B cell (primary cell): ENCODE data around the gene LCP1.

Source experiments
- CTCF ChIP-seq: fragments of 200-600 bp; IDR thresholded peaks from one replicate; pipeline ENCODE4 v1.8.0; 2022; ENCODE audit warnings: antibody characterized with exemption, mild to moderate bottlenecking
- EZH2 ChIP-seq: IDR thresholded peaks from 2 replicates; pipeline ENCODE4 v1.6.1; 2012; ENCODE audit warnings: borderline replicate concordance, low read depth, mild to moderate bottlenecking, moderate library complexity, low read length; ENCODE audit not compliant: insufficient read depth, poor library complexity, severe bottlenecking

- TF ChIP-seq CTCF (no peak), EZH2 (no peak)
Observed at GRCh38 chr13:46131705-46132104, 50.3 kb downstream of the LCP1 start.
